ENCODE measurements around the gene ITGB3.

The ITGB3 gene

GRCh38 chr17:47252209-47252608 is 1.4 kb upstream of the ITGB3 start:
- Histone ChIP-seq H3K4me1 (ENCODE audit: control insufficient read depth, low read length) (peaks cover 11% of the 10 kb centered on the region), H3F3A (ENCODE audit: control insufficient read depth, insufficient read depth) (no peaks in the 10 kb centered on the region), H3K9me3 (ENCODE audit: control insufficient read depth, insufficient read depth, low read length) (no peaks in the 10 kb centered on the region), H3K79me2 (ENCODE audit: control insufficient read depth, low read length) (no peaks in the 10 kb centered on the region), H3K4me3 (ENCODE audit: low read length) (no peak overlapping the region), H3K27ac (ENCODE audit: low read depth, low read length) (no peak overlapping the region), H3K27me3 (ENCODE audit: control insufficient read depth, low read length) (peaks cover 38% of the 10 kb centered on the region), H4K20me1 (ENCODE audit: control insufficient read depth, insufficient read depth, low read depth, low read length) (no peaks in the 10 kb centered on the region), H3K9me2 (replicated peaks; ENCODE audit: control insufficient read depth, low read length) (no peaks in the 10 kb centered on the region), H3K36me3 (ENCODE audit: control insufficient read depth, low read length) (no peaks in the 10 kb centered on the region), H3K4me2 (ENCODE audit: low read length) (no peak overlapping the region)
- TF ChIP-seq CTCF (IDR thresholded peaks at IDR 0.05; ENCODE audit: low read depth, low read length, poor library complexity, severe bottlenecking) (no peak), EZH2phosphoT487 (IDR thresholded peaks at IDR 0.05; ENCODE audit: borderline replicate concordance, low read length) (no peak)

GRCh38 chr17:47252766-47253512 is 688 bp upstream of the ITGB3 start:
- no peaks in the 10 kb centered on the region for H3K79me2 ChIP-seq (ENCODE audit: control insufficient read depth, low read length)
- H3K4me2 ChIP-seq (ENCODE audit: low read length), result peak overlapping the region; percentile 91
- peaks cover 45% of the 10 kb centered on the region for H3K27me3 ChIP-seq (ENCODE audit: control insufficient read depth, low read length)
- TF ChIP-seq CTCF (IDR thresholded peaks at IDR 0.05; ENCODE audit: low read depth, low read length, poor library complexity, severe bottlenecking) (no peak), EZH2phosphoT487 (IDR thresholded peaks at IDR 0.05; ENCODE audit: borderline replicate concordance, low read length) (no peak)
- H3K4me3 ChIP-seq (ENCODE audit: low read length), result peak overlapping the region; percentile 75
- H3K9me3 ChIP-seq (ENCODE audit: control insufficient read depth, insufficient read depth, low read length), result no peaks in the 10 kb centered on the region
- no peak overlapping the region for H3K27ac ChIP-seq (ENCODE audit: low read depth, low read length)
- no peaks in the 10 kb centered on the region for H4K20me1 ChIP-seq (ENCODE audit: control insufficient read depth, insufficient read depth, low read depth, low read length)
- H3K9me2 ChIP-seq (replicated peaks; ENCODE audit: control insufficient read depth, low read length), result no peaks in the 10 kb centered on the region
- no peaks in the 10 kb centered on the region for H3F3A ChIP-seq (ENCODE audit: control insufficient read depth, insufficient read depth)
- peaks cover 11% of the 10 kb centered on the region for H3K4me1 ChIP-seq (ENCODE audit: control insufficient read depth, low read length)
- no peaks in the 10 kb centered on the region for H3K36me3 ChIP-seq (ENCODE audit: control insufficient read depth, low read length)

- peaks cover 11% of the 10 kb centered on the region for H3K4me1 ChIP-seq (ENCODE audit: control insufficient read depth, low read length)
- H3K79me2 ChIP-seq (ENCODE audit: control insufficient read depth, low read length), result no peaks in the 10 kb centered on the region
- no peaks in the 10 kb centered on the region for H3K9me3 ChIP-seq (ENCODE audit: control insufficient read depth, insufficient read depth, low read length)
- H4K20me1 ChIP-seq (ENCODE audit: control insufficient read depth, insufficient read depth, low read depth, low read length), result no peaks in the 10 kb centered on the region
- H3K9me2 ChIP-seq (replicated peaks; ENCODE audit: control insufficient read depth, low read length), result no peaks in the 10 kb centered on the region
- peak overlapping the region; percentile 91 for H3K4me2 ChIP-seq (ENCODE audit: low read length)
- H3K27ac ChIP-seq (ENCODE audit: low read depth, low read length), result no peak overlapping the region
- no peaks in the 10 kb centered on the region for H3F3A ChIP-seq (ENCODE audit: control insufficient read depth, insufficient read depth)
- H3K4me3 ChIP-seq (ENCODE audit: low read length), result peak overlapping the region; percentile 75
- H3K36me3 ChIP-seq (ENCODE audit: control insufficient read depth, low read length), result no peaks in the 10 kb centered on the region
- TF ChIP-seq EZH2phosphoT487 (IDR thresholded peaks at IDR 0.05; ENCODE audit: borderline replicate concordance, low read length) (no peak), CTCF (IDR thresholded peaks at IDR 0.05; ENCODE audit: low read depth, low read length, poor library complexity, severe bottlenecking) (no peak)
- H3K27me3 ChIP-seq (ENCODE audit: control insufficient read depth, low read length), result peaks cover 54% of the 10 kb centered on the region
These were observed 846 bp downstream of the ITGB3 start for GRCh38 chr17:47254403-47254943.

All from DOHH2 (cell line).